A549 (cell line): Measurements from ENCODE around the gene GPANK1.

ENCODE experiments used
- CEBPB ChIP-seq, 2 experiments: fragments of >200 bp in 1 of 2; sonication (Bioruptor Twin) in 1 of 2; formaldehyde crosslinking in 1 of 2; IDR thresholded peaks; 2 replicates each; pipeline ENCODE4 v1.6.1; 2012 to 2016
- EP300 ChIP-seq, 2 experiments: fragments of >200 bp; sonication (Bioruptor Twin); formaldehyde crosslinking; IDR thresholded peaks; 2 replicates in 1 of 2; 3 replicates in 1 of 2; pipeline ENCODE4 v1.6.1; 2016 to 2017
- ESRRA ChIP-seq: fragments of 150-350 bp; IDR thresholded peaks from 2 replicates; pipeline ENCODE4 v1.6.1; 2014; ENCODE audit warnings: mild to moderate bottlenecking, low read length, borderline replicate concordance
- HMGXB4 ChIP-seq: fragments of 250-450 bp; sonication (Bioruptor Pico); IDR thresholded peaks from 2 replicates; pipeline ENCODE4 v1.5.0; 2021; ENCODE audit warnings: mild to moderate bottlenecking, moderate library complexity, borderline replicate concordance
- KDM1A ChIP-seq: fragments of 200-600 bp; sonication (generic); IDR thresholded peaks from 2 replicates; pipeline ENCODE4 v1.6.1; 2016; ENCODE audit warnings: low read depth, mild to moderate bottlenecking
- POLR2A ChIP-seq: IDR thresholded peaks from 2 replicates; pipeline ENCODE4 v1.6.1; 2012; ENCODE audit warnings: mild to moderate bottlenecking, low read length
- SMC3 ChIP-seq: fragments of >200 bp; sonication (Bioruptor Twin); formaldehyde crosslinking; IDR thresholded peaks from 3 replicates; pipeline ENCODE4 v1.6.1; 2018; ENCODE audit warnings: inconsistent platforms
- TF ChIP-seq, protein P1 (sequence below): fragments of >200 bp; sonication (Bioruptor Twin); formaldehyde crosslinking; IDR thresholded peaks from 3 replicates; pipeline ENCODE4 v1.5.1; 2016

- TF ChIP-seq, protein P1, sequence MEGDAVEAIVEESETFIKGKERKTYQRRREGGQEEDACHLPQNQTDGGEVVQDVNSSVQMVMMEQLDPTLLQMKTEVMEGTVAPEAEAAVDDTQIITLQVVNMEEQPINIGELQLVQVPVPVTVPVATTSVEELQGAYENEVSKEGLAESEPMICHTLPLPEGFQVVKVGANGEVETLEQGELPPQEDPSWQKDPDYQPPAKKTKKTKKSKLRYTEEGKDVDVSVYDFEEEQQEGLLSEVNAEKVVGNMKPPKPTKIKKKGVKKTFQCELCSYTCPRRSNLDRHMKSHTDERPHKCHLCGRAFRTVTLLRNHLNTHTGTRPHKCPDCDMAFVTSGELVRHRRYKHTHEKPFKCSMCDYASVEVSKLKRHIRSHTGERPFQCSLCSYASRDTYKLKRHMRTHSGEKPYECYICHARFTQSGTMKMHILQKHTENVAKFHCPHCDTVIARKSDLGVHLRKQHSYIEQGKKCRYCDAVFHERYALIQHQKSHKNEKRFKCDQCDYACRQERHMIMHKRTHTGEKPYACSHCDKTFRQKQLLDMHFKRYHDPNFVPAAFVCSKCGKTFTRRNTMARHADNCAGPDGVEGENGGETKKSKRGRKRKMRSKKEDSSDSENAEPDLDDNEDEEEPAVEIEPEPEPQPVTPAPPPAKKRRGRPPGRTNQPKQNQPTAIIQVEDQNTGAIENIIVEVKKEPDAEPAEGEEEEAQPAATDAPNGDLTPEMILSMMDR: no peak
- TF ChIP-seq SMC3 (no peak), EP300 (IDR thresholded peaks at IDR 0.05) (no peak), POLR2A (no peak), HMGXB4 (no peak), KDM1A (no peak), CEBPB (IDR thresholded peaks at IDR 0.05) (no peak), ESRRA (no peak)
Observed at GRCh38 chr6:31615748-31616147, 49.0 kb downstream of the GPANK1 start.
